SK-N-SH (cell line): Measurements from ENCODE around the gene ZMIZ1.

Source experiments
- EP300 ChIP-seq, 2 experiments: IDR thresholded peaks; 2 replicates each; pipeline versions ENCODE4 v1.4.0 to v1.6.1; 2012; ENCODE audit warnings: borderline replicate concordance in 1 of 2, low read depth in 1 of 2, low read length in 1 of 2
- POLR2AphosphoS5 ChIP-seq: IDR thresholded peaks from 2 replicates; pipeline ENCODE4 v1.6.1; 2012; ENCODE audit warnings: low read depth, low read length
- RAD21 ChIP-seq: IDR thresholded peaks from 2 replicates; pipeline ENCODE4 v1.6.1; 2012; ENCODE audit warnings: mild to moderate bottlenecking, low read length

GRCh38 chr10:79055892-79056291 lies 12.9 kb upstream of the ZMIZ1 start:
- TF ChIP-seq RAD21 (no peak), POLR2AphosphoS5 (no peak), EP300 (IDR thresholded peaks at IDR 0.05; ENCODE audit: borderline replicate concordance in 1 of 2, low read depth in 1 of 2, low read length in 1 of 2) (no peak)
